K562 (cell line): ENCODE data around the gene SPDYE1. TPM values are rescaled to one million over a fixed set of nuclear protein-coding genes. Genes with fewer than 3 reads are reported as not detected.

ENCODE experiments used
- ATAC-seq: fragments of 200-7000 bp; cut with Tn5 transposase; 3 replicates; pipeline ENCODE4 v1.9.1; 2020; ENCODE audit warnings: moderate library complexity
- BruUV-seq: library from RNA; stranded (reverse); fragments of 400-500 nt; replicated peaks from 2 replicates; lab custom pipeline; 2021; lab: Mats Ljungman, UMichigan
- CTCF ChIA-PET: fragments of 300-600 bp; formaldehyde crosslinking; extraction: SDS; loops from one replicate; lab custom pipeline; 2021; ENCODE audit warnings: low intra/inter-chr PET ratio; lab: Yijun Ruan, JAX
- POLR2A ChIA-PET: fragments of 300-600, 350-650 bp; sonication (Branson Sonifier 250); formaldehyde crosslinking; extraction: SDS; loops from one replicate; lab custom pipeline; 2021; ENCODE audit warnings: antibody characterized with exemption, inconsistent platforms; lab: Yijun Ruan, JAX
- DNase-seq, 4 experiments: peaks; one replicate each; pipeline versions ENCODE4 v3.0.0 to v3.0.0-alpha.2; 2011 to 2018; ENCODE audit warnings: low spot score in 3 of 4, mixed read lengths in 3 of 4; ENCODE audit errors: extremely low read depth in 1 of 4
- FAIRE-seq: peaks from 2 replicates; lab custom pipeline; 2011; peaks lifted over from hg19 to GRCh38; lab: Jason Lieb, UNC
- H2AFZ ChIP-seq: 2 replicates; pipeline ENCODE4 v1.6.0; 2011; ENCODE audit warnings: low read depth, low read length, control low read depth, inconsistent platforms
- H3K27ac ChIP-seq: fragments of 200-600 bp; 3 replicates; pipeline ENCODE4 v1.8.0; 2011; ENCODE audit warnings: low read depth, mild to moderate bottlenecking, control low read depth, inconsistent platforms, low read length, moderate library complexity, mixed read lengths; ENCODE audit errors: extremely low read depth
- H3K27me3 ChIP-seq, 2 experiments: fragments of 300-600 bp in 1 of 2; 2 replicates in 1 of 2; 3 replicates in 1 of 2; pipeline versions ENCODE4 v1.6.0 to v1.8.0; 2011; ENCODE audit warnings: inconsistent platforms in 2 of 2, low read length in 2 of 2, mild to moderate bottlenecking in 1 of 2, mixed read lengths in 1 of 2, moderate library complexity in 1 of 2; ENCODE audit not compliant: control insufficient read depth in 2 of 2, insufficient read depth in 2 of 2
- H3K36me3 ChIP-seq: fragments of 300-600 bp; 3 replicates; pipeline ENCODE4 v1.8.0; 2011; ENCODE audit warnings: mild to moderate bottlenecking, low read length, inconsistent platforms; ENCODE audit not compliant: control insufficient read depth, insufficient read depth
- H3K4me1 ChIP-seq, 2 experiments: fragments of 200-600 bp in 1 of 2; replicated peaks in 1 of 2; 2 replicates in 1 of 2; 3 replicates in 1 of 2; pipeline versions ENCODE4 v1.5.1 to v1.8.0; 2011; ENCODE audit warnings: inconsistent platforms in 2 of 2, low read length in 2 of 2, mild to moderate bottlenecking in 1 of 2, mixed read lengths in 1 of 2, moderate library complexity in 1 of 2; ENCODE audit not compliant: control insufficient read depth in 2 of 2, insufficient read depth in 2 of 2
- H3K4me2 ChIP-seq: 2 replicates; pipeline ENCODE4 v1.6.1; 2011; ENCODE audit warnings: low read length, control low read depth, inconsistent platforms, mixed read lengths; ENCODE audit not compliant: insufficient read depth
- H3K4me3 ChIP-seq: fragments of 200-600 bp; sonication (generic), shearing (Covaris generic); 2 replicates; pipeline ENCODE4 v1.5.1; 2016; ENCODE audit warnings: control low read depth, inconsistent platforms
- H3K79me2 ChIP-seq: fragments of 200-600 bp; 3 replicates; pipeline ENCODE4 v1.8.0; 2011; ENCODE audit warnings: low read length, inconsistent platforms; ENCODE audit not compliant: control insufficient read depth, insufficient read depth
- H3K9ac ChIP-seq, 2 experiments: 2 replicates each; pipeline versions ENCODE4 v1.6.0 to v1.6.1; 2011; ENCODE audit warnings: low read depth in 2 of 2, low read length in 2 of 2, control low read depth in 1 of 2, inconsistent platforms in 1 of 2, mild to moderate bottlenecking in 1 of 2, mixed read lengths in 1 of 2; ENCODE audit not compliant: insufficient read depth in 1 of 2
- H3K9me1 ChIP-seq: one replicate; pipeline ENCODE4 v1.6.0; 2011; ENCODE audit warnings: inconsistent platforms, mild to moderate bottlenecking, low read length, moderate library complexity; ENCODE audit not compliant: control insufficient read depth, insufficient read depth
- H3K9me3 ChIP-seq: replicated peaks from 2 replicates; pipeline ENCODE4 v1.5.1; 2011; ENCODE audit warnings: low read depth, low read length, inconsistent platforms; ENCODE audit not compliant: control insufficient read depth, insufficient read depth
- H4K20me1 ChIP-seq: replicated peaks from 2 replicates; pipeline ENCODE4 v1.6.1; 2011; ENCODE audit warnings: low read length, inconsistent platforms, mixed read lengths; ENCODE audit not compliant: control insufficient read depth, insufficient read depth
- NFIC ChIP-seq: fragments of 450-650 bp; IDR thresholded peaks from 2 replicates; pipeline ENCODE4 v1.6.1; 2017; ENCODE audit warnings: mild to moderate bottlenecking, inconsistent platforms
- ZNF316 ChIP-seq: fragments of 450-650 bp; IDR thresholded peaks from 2 replicates; pipeline ENCODE4 v1.6.1; 2016
- WGBS: fragments of 100-300 bp; shearing (Covaris generic); methylation state at CpG from one replicate; pipeline ENCODE4 v1.1.6; 2016; ENCODE audit warnings: low coverage, mixed read lengths; ENCODE audit not compliant: insufficient coverage; ENCODE audit errors: missing lambda C conversion rate; 5-methylcytosine and 5-hydroxymethylcytosine counted together
- in situ Hi-C: fragments of 300-500 bp; cut with MboI; formaldehyde crosslinking; loops from 4 replicates; pipeline ENCODE4 v1.15.0; 2018; ENCODE audit warnings: inconsistent platforms, mixed read lengths
- intact Hi-C: fragments of 100-400 bp; cut with micrococcal nuclease; formaldehyde crosslinking; loops from 2 replicates; pipeline ENCODE4 v1.14.2; 2022
- microRNA-seq: library from miRNA; unstranded; fragments of <30 nt; microRNA quantifications from one replicate; pipeline ENCODE4, GENCODE V29; 2018; ENCODE audit warnings: borderline microRNAs expressed
- polyA plus RNA-seq, 8 experiments: library from polyadenylated mRNA; depleted of rRNA in 4 of 8; stranded (reverse) in 5 of 8; unstranded in 3 of 8; fragments of >200 nt; fragmentation: Nextera tagmentation in 2 of 8; fragmentation: Illumina TruSeq in 1 of 8; extraction: Ambion mirVana in 2 of 8; extraction: Trizol in 1 of 8; gene quantifications; 2 replicates each; pipeline versions ENCODE4 v1.2.1 to v1.2.3, GENCODE V29; 2011 to 2014; ENCODE audit warnings: inconsistent platforms in 1 of 8, missing spikeins in 1 of 8
- total RNA-seq, 7 experiments: library from RNA; depleted of rRNA in 6 of 7; stranded (reverse); fragments of >200 nt in 6 of 7; fragmentation: Illumina TruSeq in 2 of 7; extraction: Trizol in 2 of 7; gene quantifications; 2 replicates each; pipeline versions ENCODE4 v1.2.1 to v1.2.3, GENCODE V29; 2011 to 2021; ENCODE audit warnings: low replicate concordance in 1 of 7

SPDYE1 gene
- total and polyA plus RNA-seq, 9 of the 15 experiments (the other 6 are each of a cell fraction or from before 2014, with no cell fraction given) = 0.04 to 0.10 TPM; not detected in 7

- no peak for FAIRE-seq
- ChIA-PET POLR2A (no interaction called here), CTCF (no interaction called here)
- Histone ChIP-seq H3K4me1 (peaks cover 0 to 20% of the 10 kb centered on the region in 2 experiments; a peak in 2 of 5 replicates), H3K27me3 (no peaks in the 10 kb centered on the region), H3K79me2 (no peaks in the 10 kb centered on the region), H3K9ac (peak overlapping the region in 1 of 2 experiments; percentile 17; a peak in 1 of 4 replicates), H3K27ac (no peak overlapping the region), H2AFZ (no peak overlapping the region), H3K9me3 (no peaks in the 10 kb centered on the region), H3K4me2 (no peak overlapping the region), H3K4me3 (no peak overlapping the region), H3K36me3 (peaks cover 69% of the 10 kb centered on the region; the same call in 2 of the 3 replicates), H3K9me1 (no peaks in the 10 kb centered on the region), H4K20me1 (peaks cover 3% of the 10 kb centered on the region; the same call in 1 of the 2 replicates)
- DNase-seq = no peak
- no peak for ATAC-seq
- in situ Hi-C loops (no loop called here), intact Hi-C loops (no loop called here)
- TF ChIP-seq ZNF316 (no peak), NFIC (peak; percentile 72)
- WGBS = 81% methylated on average over 12 of the region's 14 CpGs
- no TSS peak for BruUV-seq
Measured at GRCh38 chr7:44059219-44060090, 61.8 kb downstream of the SPDYE1 start.

Small RNAs within 50 kb of the gene (microRNA-seq; reads per million reads assigned to microRNA genes)
- not detected for gene MIR6837

Other genes starting within 250 kb of the SPDYE1 start
Only the 7 nearest of the 12 such genes appear.
- 17.0 and 18.4 TPM in 2 replicates for gene URGCP, start 91.3 kb upstream of the SPDYE1 start, total RNA-seq (2014; rRNA removed)
- gene URGCP, start 91.3 kb upstream of the SPDYE1 start, total RNA-seq (2014; rRNA removed; fragmentation: Illumina TruSeq; extraction: Trizol) = 9.7 and 10.3 TPM in 2 replicates
- 12.4 and 14.2 TPM in 2 replicates for gene URGCP, start 91.3 kb upstream of the SPDYE1 start, total RNA-seq (2015; rRNA removed; fragmentation: Illumina TruSeq; extraction: Trizol)
- 15.6 and 18.7 TPM in 2 replicates for gene URGCP, start 91.3 kb upstream of the SPDYE1 start, total RNA-seq (2021)
- gene URGCP, start 91.3 kb upstream of the SPDYE1 start, polyA plus RNA-seq (2011; rRNA removed) = 14.9 and 15.6 TPM in 2 replicates
- 14.8 and 25.8 TPM in 2 replicates for gene URGCP, start 91.3 kb upstream of the SPDYE1 start, polyA plus RNA-seq (2014; fragmentation: Illumina TruSeq; extraction: Trizol)
- 1 to 10 TPM; 1.7 to 3.8 TPM for gene URGCP, start 91.3 kb upstream of the SPDYE1 start, polyA plus RNA-seq (2014; fragmentation: Nextera tagmentation; extraction: Ambion mirVana)
- 10.7 and 12.5 TPM in 2 replicates for gene URGCP, start 91.3 kb upstream of the SPDYE1 start, polyA plus RNA-seq (2014; rRNA removed)
- 4.5 and 9.1 TPM in 2 replicates for gene UBE2D4, start 71.5 kb upstream of the SPDYE1 start, total RNA-seq (2014; rRNA removed)
- gene UBE2D4, start 71.5 kb upstream of the SPDYE1 start, total RNA-seq (2014; rRNA removed; fragmentation: Illumina TruSeq; extraction: Trizol) = 6.4 and 6.9 TPM in 2 replicates
- 7.0 and 8.3 TPM in 2 replicates for gene UBE2D4, start 71.5 kb upstream of the SPDYE1 start, total RNA-seq (2015; rRNA removed; fragmentation: Illumina TruSeq; extraction: Trizol)
- 10.2 and 11.7 TPM in 2 replicates for gene UBE2D4, start 71.5 kb upstream of the SPDYE1 start, total RNA-seq (2021)
- gene UBE2D4, start 71.5 kb upstream of the SPDYE1 start, polyA plus RNA-seq (2011; rRNA removed) = 14.3 and 17.4 TPM in 2 replicates
- gene UBE2D4, start 71.5 kb upstream of the SPDYE1 start, polyA plus RNA-seq (2014; fragmentation: Illumina TruSeq; extraction: Trizol) = 12.0 and 16.2 TPM in 2 replicates
- 1 to 10 TPM; 3.3 to 4.7 TPM for gene UBE2D4, start 71.5 kb upstream of the SPDYE1 start, polyA plus RNA-seq (2014; fragmentation: Nextera tagmentation; extraction: Ambion mirVana)
- gene UBE2D4, start 71.5 kb upstream of the SPDYE1 start, polyA plus RNA-seq (2014; rRNA removed) = 7.5 and 9.0 TPM in 2 replicates
- 61.5 and 65.1 TPM in 2 replicates for gene DBNL, start 46.8 kb downstream of the SPDYE1 start, total RNA-seq (2014; rRNA removed)
- 17.5 and 21.2 TPM in 2 replicates for gene DBNL, start 46.8 kb downstream of the SPDYE1 start, total RNA-seq (2014; rRNA removed; fragmentation: Illumina TruSeq; extraction: Trizol)
- gene DBNL, start 46.8 kb downstream of the SPDYE1 start, total RNA-seq (2015; rRNA removed; fragmentation: Illumina TruSeq; extraction: Trizol) = 36.9 and 38.9 TPM in 2 replicates
- gene DBNL, start 46.8 kb downstream of the SPDYE1 start, total RNA-seq (2021) = 51.5 and 57.7 TPM in 2 replicates
- gene DBNL, start 46.8 kb downstream of the SPDYE1 start, polyA plus RNA-seq (2011; rRNA removed) = 32.4 and 35.0 TPM in 2 replicates
- 52.1 and 58.2 TPM in 2 replicates for gene DBNL, start 46.8 kb downstream of the SPDYE1 start, polyA plus RNA-seq (2014; fragmentation: Illumina TruSeq; extraction: Trizol)
- 1 to 10 TPM; 1.9 to 3.7 TPM for gene DBNL, start 46.8 kb downstream of the SPDYE1 start, polyA plus RNA-seq (2014; fragmentation: Nextera tagmentation; extraction: Ambion mirVana)
- gene DBNL, start 46.8 kb downstream of the SPDYE1 start, polyA plus RNA-seq (2014; rRNA removed) = 47.6 and 53.0 TPM in 2 replicates
- gene PGAM2, start 67.7 kb downstream of the SPDYE1 start, total RNA-seq (2014; rRNA removed) = not detected in 2 replicates
- gene PGAM2, start 67.7 kb downstream of the SPDYE1 start, total RNA-seq (2014; rRNA removed; fragmentation: Illumina TruSeq; extraction: Trizol) = not detected in 2 replicates
- not detected in 2 replicates for gene PGAM2, start 67.7 kb downstream of the SPDYE1 start, total RNA-seq (2015; rRNA removed; fragmentation: Illumina TruSeq; extraction: Trizol)
- gene PGAM2, start 67.7 kb downstream of the SPDYE1 start, total RNA-seq (2021) = not detected in 2 replicates
- not detected in 2 replicates for gene PGAM2, start 67.7 kb downstream of the SPDYE1 start, polyA plus RNA-seq (2011; rRNA removed)
- not detected in 2 replicates for gene PGAM2, start 67.7 kb downstream of the SPDYE1 start, polyA plus RNA-seq (2014; fragmentation: Illumina TruSeq; extraction: Trizol)
- gene PGAM2, start 67.7 kb downstream of the SPDYE1 start, polyA plus RNA-seq (2014; fragmentation: Nextera tagmentation; extraction: Ambion mirVana) = not detected
- gene PGAM2, start 67.7 kb downstream of the SPDYE1 start, polyA plus RNA-seq (2014; rRNA removed) = not detected in 2 replicates
- 4.1 and 6.5 TPM in 2 replicates for gene POLM, start 84.6 kb downstream of the SPDYE1 start, total RNA-seq (2014; rRNA removed)
- gene POLM, start 84.6 kb downstream of the SPDYE1 start, total RNA-seq (2014; rRNA removed; fragmentation: Illumina TruSeq; extraction: Trizol) = 1.3 and 1.9 TPM in 2 replicates
- 4.2 and 4.8 TPM in 2 replicates for gene POLM, start 84.6 kb downstream of the SPDYE1 start, total RNA-seq (2015; rRNA removed; fragmentation: Illumina TruSeq; extraction: Trizol)
- 8.6 and 9.9 TPM in 2 replicates for gene POLM, start 84.6 kb downstream of the SPDYE1 start, total RNA-seq (2021)
- 4.1 and 5.7 TPM in 2 replicates for gene POLM, start 84.6 kb downstream of the SPDYE1 start, polyA plus RNA-seq (2011; rRNA removed)
- gene POLM, start 84.6 kb downstream of the SPDYE1 start, polyA plus RNA-seq (2014; fragmentation: Illumina TruSeq; extraction: Trizol) = 3.6 and 4.1 TPM in 2 replicates
- gene POLM, start 84.6 kb downstream of the SPDYE1 start, polyA plus RNA-seq (2014; fragmentation: Nextera tagmentation; extraction: Ambion mirVana) = under 1 TPM; 0.51 to 0.70 TPM
- 5.2 and 5.9 TPM in 2 replicates for gene POLM, start 84.6 kb downstream of the SPDYE1 start, polyA plus RNA-seq (2014; rRNA removed)
- 0.53 TPM in 1 of 2 replicates, not detected in the other for gene AEBP1, start 106.4 kb downstream of the SPDYE1 start, total RNA-seq (2014; rRNA removed)
- 0.15 TPM in 1 of 2 replicates, not detected in the other for gene AEBP1, start 106.4 kb downstream of the SPDYE1 start, total RNA-seq (2014; rRNA removed; fragmentation: Illumina TruSeq; extraction: Trizol)
- 0.36 TPM in 1 of 2 replicates, not detected in the other for gene AEBP1, start 106.4 kb downstream of the SPDYE1 start, total RNA-seq (2015; rRNA removed; fragmentation: Illumina TruSeq; extraction: Trizol)
- 0.78 and 0.87 TPM in 2 replicates for gene AEBP1, start 106.4 kb downstream of the SPDYE1 start, total RNA-seq (2021)
- gene AEBP1, start 106.4 kb downstream of the SPDYE1 start, polyA plus RNA-seq (2011; rRNA removed) = 0.43 and 1.1 TPM in 2 replicates
- gene AEBP1, start 106.4 kb downstream of the SPDYE1 start, polyA plus RNA-seq (2014; fragmentation: Illumina TruSeq; extraction: Trizol) = 0.30 and 0.69 TPM in 2 replicates
- gene AEBP1, start 106.4 kb downstream of the SPDYE1 start, polyA plus RNA-seq (2014; fragmentation: Nextera tagmentation; extraction: Ambion mirVana) = under 1 TPM in 1 of 2 experiments, not detected in 1; 0.04 TPM
- 0.03 TPM in 1 of 2 replicates, not detected in the other for gene AEBP1, start 106.4 kb downstream of the SPDYE1 start, polyA plus RNA-seq (2014; rRNA removed)
- 225 and 257 TPM in 2 replicates for gene POLD2, start 125.7 kb downstream of the SPDYE1 start, total RNA-seq (2014; rRNA removed)
- gene POLD2, start 125.7 kb downstream of the SPDYE1 start, total RNA-seq (2014; rRNA removed; fragmentation: Illumina TruSeq; extraction: Trizol) = 84.6 and 112 TPM in 2 replicates
- 148 and 153 TPM in 2 replicates for gene POLD2, start 125.7 kb downstream of the SPDYE1 start, total RNA-seq (2015; rRNA removed; fragmentation: Illumina TruSeq; extraction: Trizol)
- gene POLD2, start 125.7 kb downstream of the SPDYE1 start, total RNA-seq (2021) = 259 and 267 TPM in 2 replicates
- gene POLD2, start 125.7 kb downstream of the SPDYE1 start, polyA plus RNA-seq (2011; rRNA removed) = 255 and 293 TPM in 2 replicates
- 230 and 249 TPM in 2 replicates for gene POLD2, start 125.7 kb downstream of the SPDYE1 start, polyA plus RNA-seq (2014; fragmentation: Illumina TruSeq; extraction: Trizol)
- 10 to 100 TPM; 29.7 to 82.9 TPM for gene POLD2, start 125.7 kb downstream of the SPDYE1 start, polyA plus RNA-seq (2014; fragmentation: Nextera tagmentation; extraction: Ambion mirVana)
- gene POLD2, start 125.7 kb downstream of the SPDYE1 start, polyA plus RNA-seq (2014; rRNA removed) = 225 and 255 TPM in 2 replicates